Tibial nerve (tissue), 4 donors: Measurements from ENCODE around the gene DQX1. TPM values are rescaled to one million over a fixed set of nuclear protein-coding genes. Genes with fewer than 3 reads are reported as not detected.

Source experiments
- DNase-seq, 2 donors: peaks; one replicate each; pipeline ENCODE4 v3.0.0-alpha.2; 2019; ENCODE audit warnings: low spot score in 2 of 2
- H3K27ac ChIP-seq, 4 donors: fragments of 200-600 bp; sonication (generic) in 3 of 4; one replicate each; pipeline ENCODE4 v1.5.1; 2017 to 2019; ENCODE audit warnings: mild to moderate bottlenecking in 1 of 4
- H3K27me3 ChIP-seq, 2 donors: fragments of 200-600 bp; sonication (generic) in 1 of 2; one replicate each; pipeline versions ENCODE4 v1.5.1 to v1.6.0; 2017 to 2019
- H3K36me3 ChIP-seq, 3 donors: fragments of 200-600 bp; sonication (generic); one replicate each; pipeline ENCODE4 v1.5.1; 2018 to 2019
- H3K4me1 ChIP-seq, 4 donors: fragments of 200-600 bp; sonication (generic) in 3 of 4; one replicate each; pipeline ENCODE4 v1.5.1; 2017 to 2019
- H3K4me3 ChIP-seq, 4 donors: fragments of 200-600 bp; sonication (generic) in 3 of 4; one replicate each; pipeline ENCODE4 v1.5.1; 2017 to 2019; ENCODE audit warnings: mild to moderate bottlenecking in 1 of 4, moderate library complexity in 1 of 4
- H3K9me3 ChIP-seq, 4 donors: fragments of 200-600 bp; sonication (generic) in 3 of 4; one replicate each; pipeline ENCODE4 v1.5.1; 2017 to 2019
- EP300 ChIP-seq, 2 donors: sonication (generic); formaldehyde crosslinking; IDR thresholded peaks; one replicate each; pipeline ENCODE4 v1.6.1; 2017; ENCODE audit warnings: antibody characterized with exemption in 2 of 2, mild to moderate bottlenecking in 1 of 2
- POLR2A ChIP-seq, 2 donors: fragments of 450-650 bp; IDR thresholded peaks; one replicate each; pipeline ENCODE4 v1.6.1; 2017; ENCODE audit warnings: antibody characterized with exemption in 2 of 2, mild to moderate bottlenecking in 2 of 2, moderate library complexity in 2 of 2
- WGBS, 2 donors: methylation state at CpG; one replicate each; pipeline ENCODE4 v1.1.5; 2018; 5-methylcytosine and 5-hydroxymethylcytosine counted together
- total RNA-seq, 4 donors: library from RNA; depleted of rRNA; stranded (reverse); fragments of >200 nt; gene quantifications; one replicate each; pipeline ENCODE4 v1.1.0, GENCODE V29; 2016
- TF ChIP-seq, protein P1 (sequence below), 5 experiments: fragments of 200-600 bp in 3 of 5; fragments of 450-650 bp in 2 of 5; sonication (generic) in 3 of 5; IDR thresholded peaks; one replicate each; pipeline ENCODE4 v1.5.1; 2016 to 2019; ENCODE audit warnings: antibody characterized with exemption in 5 of 5, mild to moderate bottlenecking in 3 of 5, moderate library complexity in 2 of 5

Gene DQX1
- total RNA-seq, 4 donors from 2014 or later: 6.9 TPM; not detected in 3

DNA sequence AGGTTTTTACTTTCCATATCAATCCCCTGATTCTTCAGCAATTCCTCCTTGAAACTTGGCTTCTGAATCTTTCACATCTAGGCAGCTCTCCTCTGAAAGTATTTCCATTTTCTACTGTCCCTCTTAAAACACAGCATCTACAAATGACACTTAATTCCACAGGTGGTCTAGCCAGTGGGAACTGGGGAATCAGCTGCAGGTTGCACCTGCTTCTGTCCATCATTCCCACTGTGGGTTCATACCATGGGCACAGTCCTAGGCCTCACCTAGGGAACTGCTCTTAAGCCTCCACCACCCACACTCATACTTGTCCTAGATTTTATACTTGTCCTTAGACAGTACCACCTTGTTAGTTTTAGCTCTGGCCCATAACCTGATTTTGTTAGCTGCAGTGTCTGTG lies 25.5 kb upstream of the DQX1 start:
- H3K4me1 ChIP-seq: peaks cover 0 to 63% (median 20%) of the 10 kb centered on the region in 4 donors
- TF ChIP-seq EP300 (IDR thresholded peaks at IDR 0.05) (no peak), POLR2A (IDR thresholded peaks at IDR 0.05) (no peak)
- TF ChIP-seq, protein P1, sequence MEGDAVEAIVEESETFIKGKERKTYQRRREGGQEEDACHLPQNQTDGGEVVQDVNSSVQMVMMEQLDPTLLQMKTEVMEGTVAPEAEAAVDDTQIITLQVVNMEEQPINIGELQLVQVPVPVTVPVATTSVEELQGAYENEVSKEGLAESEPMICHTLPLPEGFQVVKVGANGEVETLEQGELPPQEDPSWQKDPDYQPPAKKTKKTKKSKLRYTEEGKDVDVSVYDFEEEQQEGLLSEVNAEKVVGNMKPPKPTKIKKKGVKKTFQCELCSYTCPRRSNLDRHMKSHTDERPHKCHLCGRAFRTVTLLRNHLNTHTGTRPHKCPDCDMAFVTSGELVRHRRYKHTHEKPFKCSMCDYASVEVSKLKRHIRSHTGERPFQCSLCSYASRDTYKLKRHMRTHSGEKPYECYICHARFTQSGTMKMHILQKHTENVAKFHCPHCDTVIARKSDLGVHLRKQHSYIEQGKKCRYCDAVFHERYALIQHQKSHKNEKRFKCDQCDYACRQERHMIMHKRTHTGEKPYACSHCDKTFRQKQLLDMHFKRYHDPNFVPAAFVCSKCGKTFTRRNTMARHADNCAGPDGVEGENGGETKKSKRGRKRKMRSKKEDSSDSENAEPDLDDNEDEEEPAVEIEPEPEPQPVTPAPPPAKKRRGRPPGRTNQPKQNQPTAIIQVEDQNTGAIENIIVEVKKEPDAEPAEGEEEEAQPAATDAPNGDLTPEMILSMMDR (IDR thresholded peaks at IDR 0.05): no peak
- DNase-seq: no peak
- no peaks in the 10 kb centered on the region for H3K27me3 ChIP-seq
- no peaks in the 10 kb centered on the region for H3K9me3 ChIP-seq
- H3K27ac ChIP-seq: no peak overlapping the region
- H3K36me3 ChIP-seq: peaks cover 0 to 8% (median 0%) of the 10 kb centered on the region in 3 donors
- no peak overlapping the region for H3K4me3 ChIP-seq

DNA sequence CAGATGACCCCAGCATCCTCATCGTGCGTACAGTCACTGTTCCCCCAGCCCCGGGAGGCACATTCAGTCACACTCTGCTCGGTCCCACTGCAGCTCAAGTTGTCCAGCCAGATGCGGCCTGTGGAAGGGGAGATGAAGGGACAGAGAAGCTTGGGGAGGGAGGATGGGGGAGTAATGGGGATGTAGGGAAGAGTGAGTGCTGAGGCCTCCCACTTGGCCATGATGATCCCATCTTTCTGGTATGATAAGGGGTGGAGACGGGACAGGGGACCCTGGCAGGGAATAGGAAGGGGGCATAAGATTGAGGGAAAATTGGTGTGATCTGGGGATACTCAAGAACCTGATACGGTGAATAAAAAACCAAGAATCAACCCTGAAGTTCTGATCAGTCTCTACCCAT lies 24.2 kb upstream of the DQX1 start:
- Histone ChIP-seq H3K4me3 (no peak overlapping the region), H3K27ac (no peak overlapping the region), H3K36me3 (no peaks in the 10 kb centered on the region), H3K9me3 (no peaks in the 10 kb centered on the region), H3K27me3 (no peaks in the 10 kb centered on the region), H3K4me1 (peaks cover 0 to 56% (median 18%) of the 10 kb centered on the region in 4 donors)
- TF ChIP-seq, protein P1 (IDR thresholded peaks at IDR 0.05): no peak
- TF ChIP-seq EP300 (IDR thresholded peaks at IDR 0.05) (no peak), POLR2A (IDR thresholded peaks at IDR 0.05) (no peak)
- DNase-seq: no peak
- 77 to 83% methylated on average over 7 of the region's 7 CpGs for WGBS, 2 donors

DNA sequence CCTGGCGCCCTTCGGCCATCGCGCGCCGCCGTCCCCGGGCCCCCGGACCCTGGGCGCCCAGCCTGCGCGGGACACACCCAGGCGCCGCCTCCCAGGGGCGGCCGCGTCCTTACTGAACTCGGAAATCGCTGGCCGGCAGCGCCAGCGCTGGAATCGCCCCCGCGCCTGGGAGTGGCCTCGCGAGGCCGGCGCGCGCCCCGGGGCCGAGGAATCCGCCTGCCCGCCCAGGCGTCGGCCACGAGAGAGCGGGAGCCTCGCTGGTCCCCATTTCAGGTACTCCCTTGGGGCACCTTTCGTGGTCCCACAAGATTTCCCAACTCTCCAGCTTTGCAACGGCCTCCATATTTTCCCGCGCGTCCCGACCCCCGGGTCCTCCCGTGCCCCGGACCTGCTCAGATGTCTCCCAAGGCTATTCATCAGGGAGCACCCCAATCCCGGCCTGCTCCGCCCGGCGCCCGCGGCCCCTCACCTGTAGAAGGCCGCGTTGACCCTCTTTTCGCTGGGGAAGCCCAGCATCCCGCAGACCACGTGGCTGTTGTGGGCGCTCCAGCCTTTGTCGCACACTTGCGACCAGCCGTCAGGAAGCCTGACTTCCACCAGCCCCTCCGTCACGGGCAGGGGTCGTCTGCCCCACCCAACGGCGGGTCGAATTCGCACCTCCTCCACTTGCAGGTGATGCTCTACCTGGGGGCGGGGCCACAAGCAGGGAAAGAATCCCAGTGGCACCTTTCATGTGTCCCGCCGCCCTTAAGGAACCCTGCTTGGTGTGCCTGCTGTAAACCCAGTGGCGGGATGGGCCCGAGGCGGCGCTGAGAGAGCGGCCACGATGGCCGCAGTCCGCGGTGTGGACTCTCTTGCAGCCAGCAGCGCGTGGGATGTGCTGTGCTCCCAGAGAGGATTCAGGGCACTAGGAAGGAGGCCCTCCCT lies 23.1 kb upstream of the DQX1 start:
- H3K36me3 ChIP-seq: no peaks in the 10 kb centered on the region
- H3K4me3 ChIP-seq: peak overlapping the region; percentile 52 to 64 (median 58)
- 4 to 11% methylated on average over 47 to 50 of the region's 85 CpGs for WGBS, 2 donors
- H3K27me3 ChIP-seq: no peaks in the 10 kb centered on the region
- peak in 1 of 2 donors; percentile 41 for DNase-seq
- peak overlapping the region; percentile 66 to 86 (median 78) for H3K27ac ChIP-seq
- H3K4me1 ChIP-seq: peaks cover 0 to 50% (median 17%) of the 10 kb centered on the region in 4 donors
- TF ChIP-seq EP300 (IDR thresholded peaks at IDR 0.05) (peak in 1 of 2 donors; percentile 25), POLR2A (IDR thresholded peaks at IDR 0.05) (peak; percentile 35 to 46)
- TF ChIP-seq, protein P1 (IDR thresholded peaks at IDR 0.05): no peak
- no peaks in the 10 kb centered on the region for H3K9me3 ChIP-seq

DNA sequence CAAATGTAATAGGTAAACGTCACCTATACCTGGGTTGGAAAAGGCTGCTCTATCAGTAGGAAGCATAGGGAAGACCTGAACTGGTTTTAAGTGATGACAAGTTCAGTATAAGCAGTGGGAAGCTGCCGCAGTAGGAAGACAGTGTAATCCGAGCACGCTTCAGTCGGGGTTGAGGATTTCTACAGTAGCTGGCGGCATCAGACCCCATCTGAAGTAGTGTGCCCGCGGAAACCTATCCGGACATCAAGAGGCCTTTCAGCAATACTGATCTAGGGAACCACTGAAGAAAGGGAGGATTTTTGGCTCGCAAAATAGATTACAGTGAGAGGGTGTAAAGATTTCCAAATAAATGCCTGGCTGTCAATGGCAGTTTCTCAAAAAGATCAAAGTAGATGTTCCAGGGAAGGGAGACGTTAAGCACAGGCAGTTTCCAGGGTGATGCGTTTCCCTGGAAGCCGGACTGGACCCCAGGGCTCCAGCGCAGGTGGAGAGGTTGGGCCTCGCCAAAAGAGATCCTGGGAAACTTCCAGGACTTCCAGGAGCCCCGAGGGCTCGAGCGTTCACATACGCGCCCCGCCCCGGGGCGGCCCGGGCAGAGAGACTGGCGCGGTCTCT lies 22.4 kb upstream of the DQX1 start:
- Histone ChIP-seq H3K4me3 (peak overlapping the region; percentile 52 to 64 (median 58)), H3K27me3 (no peaks in the 10 kb centered on the region), H3K9me3 (no peaks in the 10 kb centered on the region), H3K27ac (peak overlapping the region; percentile 66 to 86 (median 78)), H3K36me3 (no peaks in the 10 kb centered on the region), H3K4me1 (peaks cover 0 to 44% (median 15%) of the 10 kb centered on the region in 4 donors)
- DNase-seq: no peak
- TF ChIP-seq POLR2A (IDR thresholded peaks at IDR 0.05) (no peak), EP300 (IDR thresholded peaks at IDR 0.05) (no peak)
- TF ChIP-seq, protein P1 (IDR thresholded peaks at IDR 0.05): no peak
- 19 to 24% methylated on average over 19 to 26 of the region's 26 CpGs for WGBS, 2 donors

DNA sequence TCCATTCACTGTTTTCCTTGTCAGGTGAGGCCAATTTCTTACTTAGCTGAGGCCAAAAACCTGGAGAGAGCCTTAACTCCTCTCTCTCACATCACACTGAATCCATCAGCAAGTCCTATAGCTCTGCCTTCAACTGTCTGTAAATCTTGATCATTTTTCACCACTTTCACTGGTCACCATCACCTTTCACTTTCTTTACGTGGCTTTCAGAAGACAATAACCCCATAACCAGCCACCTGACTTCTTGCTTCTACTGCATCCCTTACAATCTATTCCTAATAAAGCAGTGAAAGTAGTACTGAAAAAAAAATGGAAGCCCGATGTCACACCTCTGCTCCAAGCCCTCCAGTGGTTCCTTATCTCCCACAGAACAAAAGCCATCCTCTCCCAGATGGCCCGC lies 20.0 kb upstream of the DQX1 start:
- Histone ChIP-seq H3K4me3 (no peak overlapping the region), H3K36me3 (peaks cover 0 to under 1% (median 0%) of the 10 kb centered on the region in 3 donors), H3K27ac (no peak overlapping the region), H3K27me3 (no peaks in the 10 kb centered on the region), H3K9me3 (no peaks in the 10 kb centered on the region), H3K4me1 (peaks cover 0 to 27% (median 10%) of the 10 kb centered on the region in 4 donors)
- no peak for TF ChIP-seq POLR2A (IDR thresholded peaks at IDR 0.05)
- TF ChIP-seq, protein P1 (IDR thresholded peaks at IDR 0.05): no peak
- TF ChIP-seq EP300 (IDR thresholded peaks at IDR 0.05): no peak
- DNase-seq: no peak
- 83 to 93% methylated on average over 3 of the region's 3 CpGs for WGBS, 2 donors
